Activated T-cell treated with anti-CD3 and anti-CD28 coated beads for 4 hours (primary cell): ENCODE measurements around the gene PHEX.
A peak's percentile ranks its signal among the peaks of the same experiment; 100 is the strongest.

Source experiments
- DNase-seq: peaks from one replicate; pipeline ENCODE4 v3.0.0-alpha.2; 2020

PHEX gene

GRCh38 chrX:22041907-22042530 lies 9.9 kb downstream of the PHEX start:
- no peak for DNase-seq

GRCh38 chrX:22043872-22044271 lies 11.7 kb downstream of the PHEX start:
- DNase-seq: no peak

GRCh38 chrX:22047468-22047867 lies 15.3 kb downstream of the PHEX start:
- no peak for DNase-seq

GRCh38 chrX:22053481-22053880 lies 21.4 kb downstream of the PHEX start:
- DNase-seq: no peak

- DNase-seq: no peak
Measured at GRCh38 chrX:22056235-22056634, 24.1 kb downstream of the PHEX start.

GRCh38 chrX:22057667-22058066 lies 25.5 kb downstream of the PHEX start:
- no peak for DNase-seq

- DNase-seq: no peak
Measured at GRCh38 chrX:22059775-22060174, 27.6 kb downstream of the PHEX start.

GRCh38 chrX:22060415-22061280 lies 28.5 kb downstream of the PHEX start:
- peak; percentile 1 for DNase-seq

GRCh38 chrX:22063284-22063683 lies 31.2 kb downstream of the PHEX start:
- DNase-seq: peak; percentile 25

- DNase-seq: no peak
Measured at GRCh38 chrX:22069586-22069985, 37.5 kb downstream of the PHEX start.

- no peak for DNase-seq
Measured at GRCh38 chrX:22073928-22074327, 41.8 kb downstream of the PHEX start.

- no peak for DNase-seq
Measured at GRCh38 chrX:22078117-22078516, 46.0 kb downstream of the PHEX start.

GRCh38 chrX:22081475-22082092 lies 49.5 kb downstream of the PHEX start:
- peak; percentile 19 for DNase-seq

- no peak for DNase-seq
Measured at GRCh38 chrX:22086003-22086402, 53.9 kb downstream of the PHEX start.

- DNase-seq: no peak
Measured at GRCh38 chrX:22087011-22087557, 55.0 kb downstream of the PHEX start.

- no peak for DNase-seq
Measured at GRCh38 chrX:22088326-22088725, 56.2 kb downstream of the PHEX start.

- no peak for DNase-seq
Measured at GRCh38 chrX:22090181-22090580, 58.1 kb downstream of the PHEX start.

GRCh38 chrX:22093550-22093949 lies 61.4 kb downstream of the PHEX start:
- no peak for DNase-seq

GRCh38 chrX:22095286-22095685 lies 63.2 kb downstream of the PHEX start:
- no peak for DNase-seq

GRCh38 chrX:22095856-22096255 lies 63.7 kb downstream of the PHEX start:
- DNase-seq: no peak

- no peak for DNase-seq
Measured at GRCh38 chrX:22097012-22097694, 65.0 kb downstream of the PHEX start.

- no peak for DNase-seq
Measured at GRCh38 chrX:22105231-22105630, 73.1 kb downstream of the PHEX start.

GRCh38 chrX:22105971-22106370 lies 73.8 kb downstream of the PHEX start:
- no peak for DNase-seq
